GM15510 (cell line): ENCODE data around the gene CEP20.

Source experiments
- POLR2A ChIP-seq: IDR thresholded peaks from 3 replicates; pipeline ENCODE4 v1.6.1; 2011; ENCODE audit warnings: borderline replicate concordance; ENCODE audit not compliant: insufficient read length; ENCODE audit errors: extremely low read depth

CEP20 gene

GRCh38 chr16:15903960-15904359 is 15.6 kb upstream of the CEP20 start:
- no peak for TF ChIP-seq POLR2A

DNA sequence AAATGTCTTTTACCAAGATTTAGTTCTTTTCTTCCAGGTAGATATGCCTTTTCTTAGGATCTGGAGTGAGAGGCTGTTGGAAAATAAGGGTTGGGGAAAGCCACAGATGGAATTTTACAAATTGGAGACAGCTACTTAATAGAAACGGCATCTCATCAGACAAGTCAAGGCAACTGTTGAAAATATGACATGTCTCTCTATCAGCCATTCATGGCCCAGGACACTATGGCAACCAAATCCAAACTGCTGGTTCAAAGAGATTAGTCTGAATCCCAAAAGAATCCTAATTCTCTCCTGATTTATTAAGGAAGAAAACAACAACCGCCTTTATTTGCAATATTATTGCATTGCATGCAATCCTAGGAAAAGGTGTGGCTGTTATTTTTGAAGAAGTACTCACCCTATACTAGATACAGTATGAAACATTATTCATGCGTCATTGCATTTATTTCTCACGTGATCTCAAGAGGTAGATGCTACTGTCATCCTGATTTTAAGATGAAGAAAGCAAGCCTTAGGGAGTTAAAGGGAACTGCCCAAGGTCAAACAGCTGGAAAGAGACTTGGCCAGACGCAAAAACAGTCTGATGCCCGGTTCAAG is 12.6 kb upstream of the CEP20 start:
- no peak for TF ChIP-seq POLR2A

DNA sequence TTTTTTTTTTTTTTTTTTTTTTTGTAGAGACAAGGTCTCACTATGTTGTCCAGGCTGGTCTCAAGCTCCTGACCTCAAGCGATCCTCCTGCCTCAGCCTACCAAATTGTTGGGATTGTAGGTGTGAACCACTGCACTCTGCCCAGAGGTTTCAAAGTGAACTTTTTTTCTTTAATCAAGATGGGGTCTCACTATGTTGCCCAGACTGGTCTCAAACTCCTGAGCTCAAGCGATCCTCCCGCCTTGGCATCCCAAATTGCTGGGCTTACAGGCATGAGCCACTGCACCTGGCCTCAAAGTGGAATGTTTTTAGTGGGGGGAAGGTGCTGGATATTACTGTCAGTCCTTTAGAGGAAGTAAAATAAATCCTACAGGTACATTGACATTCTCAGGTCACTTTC is 12.0 kb upstream of the CEP20 start:
- TF ChIP-seq POLR2A: no peak

GRCh38 chr16:15899538-15900100 is 11.2 kb upstream of the CEP20 start:
- no peak for TF ChIP-seq POLR2A

DNA sequence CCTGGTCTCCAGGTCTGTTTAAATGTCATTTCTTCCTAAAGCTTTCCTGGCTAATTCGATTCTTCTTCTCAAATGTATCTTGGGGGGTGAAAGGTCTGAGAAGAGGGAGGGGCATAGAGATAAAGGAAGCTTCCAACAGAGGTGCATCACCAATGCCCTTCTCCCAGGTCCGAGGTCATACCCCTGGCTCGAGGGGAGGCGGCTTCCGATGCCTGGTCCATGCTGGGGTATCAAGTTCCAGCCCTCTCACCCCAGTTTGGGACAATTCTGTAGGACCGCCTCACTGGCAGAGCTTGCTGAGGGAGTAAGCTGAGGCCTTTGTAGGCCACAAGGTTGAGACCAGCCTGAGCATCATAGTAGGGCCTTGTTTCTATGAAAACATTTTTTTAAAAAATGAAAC is 10.3 kb upstream of the CEP20 start:
- TF ChIP-seq POLR2A: no peak

GRCh38 chr16:15897834-15898254 is 9.4 kb upstream of the CEP20 start:
- TF ChIP-seq POLR2A: no peak

- TF ChIP-seq POLR2A: no peak
These were observed 8.8 kb upstream of the CEP20 start for GRCh38 chr16:15897121-15897780.

DNA sequence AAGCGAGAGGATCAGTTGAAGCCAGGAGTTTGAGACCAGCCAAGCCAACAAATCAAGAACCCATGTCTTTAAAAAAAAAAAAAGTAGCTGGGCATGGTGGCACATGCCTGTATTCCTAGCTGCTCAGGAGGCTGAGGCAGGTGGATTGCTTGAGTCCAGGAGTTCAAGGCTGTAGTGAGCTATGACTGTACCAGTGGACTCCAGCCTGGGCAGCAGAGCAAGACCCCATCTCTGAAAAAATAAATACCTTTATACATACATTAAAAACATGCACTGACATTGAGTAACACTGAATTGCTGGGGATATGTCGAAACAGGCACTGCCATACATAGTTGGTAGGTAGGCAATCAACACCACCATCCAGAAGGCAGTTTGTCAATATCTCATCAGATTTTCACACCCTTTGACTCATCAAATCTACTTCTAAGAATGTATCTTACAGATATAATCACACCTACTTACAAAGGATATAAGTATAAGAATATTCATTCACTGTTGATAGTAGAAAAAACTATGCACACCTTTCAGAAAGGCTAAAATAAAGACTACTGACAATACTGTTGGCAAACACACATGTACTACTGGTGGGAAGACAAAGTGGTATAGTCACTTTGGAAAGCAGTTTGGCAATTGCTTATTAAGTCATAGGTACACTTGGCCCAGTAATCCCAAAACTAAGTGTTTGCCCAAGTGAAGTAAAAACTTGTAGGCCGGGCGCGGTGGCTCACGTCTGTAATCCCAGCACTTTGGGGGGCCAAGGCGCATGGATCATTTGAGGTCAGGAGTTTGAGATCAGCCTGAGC is 6.4 kb upstream of the CEP20 start:
- no peak for TF ChIP-seq POLR2A

DNA sequence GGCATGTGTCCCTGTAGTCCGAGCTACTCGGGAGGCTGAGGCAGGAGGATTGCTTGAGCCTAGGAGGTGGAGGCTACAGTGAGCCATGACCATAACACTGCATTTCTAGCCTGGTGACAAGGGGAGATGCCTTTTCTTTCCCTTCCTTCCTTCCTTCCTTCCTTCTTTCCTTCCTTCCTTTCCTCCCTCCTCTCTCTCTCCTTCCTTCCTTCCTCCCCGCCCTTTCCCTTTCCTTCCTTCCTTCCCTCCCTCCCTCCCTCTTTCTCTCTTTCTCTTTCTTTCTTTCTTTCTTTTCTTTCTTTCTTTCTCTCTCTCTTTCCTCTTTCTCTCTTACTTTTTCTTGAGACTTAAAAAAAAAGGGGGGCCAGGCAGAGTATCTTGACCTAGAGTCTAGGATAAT is 3.1 kb upstream of the CEP20 start:
- no peak for TF ChIP-seq POLR2A

GRCh38 chr16:15887283-15887682 is 1.1 kb downstream of the CEP20 start:
- TF ChIP-seq POLR2A: no peak

- no peak for TF ChIP-seq POLR2A
These were observed 2.3 kb downstream of the CEP20 start for GRCh38 chr16:15886078-15886477.

GRCh38 chr16:15885560-15886001 is 2.8 kb downstream of the CEP20 start:
- TF ChIP-seq POLR2A: no peak

DNA sequence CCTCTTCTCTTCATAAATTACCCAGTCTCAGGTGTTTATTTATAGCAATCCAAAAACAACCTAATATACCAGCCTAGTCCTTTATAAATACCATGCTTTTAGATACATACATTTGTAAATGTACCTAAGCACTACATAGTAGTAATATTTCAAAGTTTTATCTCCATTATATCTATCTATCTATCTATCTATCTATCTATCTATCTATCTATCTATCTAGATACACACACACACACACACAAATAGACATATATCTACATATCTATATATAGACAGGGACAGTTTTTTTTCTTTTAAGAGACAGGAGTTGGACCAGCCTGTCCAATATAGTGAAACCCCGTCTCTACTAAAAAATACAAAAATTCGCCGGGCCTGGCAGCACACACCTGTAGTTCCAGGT is 5.8 kb downstream of the CEP20 start:
- TF ChIP-seq POLR2A: no peak

DNA sequence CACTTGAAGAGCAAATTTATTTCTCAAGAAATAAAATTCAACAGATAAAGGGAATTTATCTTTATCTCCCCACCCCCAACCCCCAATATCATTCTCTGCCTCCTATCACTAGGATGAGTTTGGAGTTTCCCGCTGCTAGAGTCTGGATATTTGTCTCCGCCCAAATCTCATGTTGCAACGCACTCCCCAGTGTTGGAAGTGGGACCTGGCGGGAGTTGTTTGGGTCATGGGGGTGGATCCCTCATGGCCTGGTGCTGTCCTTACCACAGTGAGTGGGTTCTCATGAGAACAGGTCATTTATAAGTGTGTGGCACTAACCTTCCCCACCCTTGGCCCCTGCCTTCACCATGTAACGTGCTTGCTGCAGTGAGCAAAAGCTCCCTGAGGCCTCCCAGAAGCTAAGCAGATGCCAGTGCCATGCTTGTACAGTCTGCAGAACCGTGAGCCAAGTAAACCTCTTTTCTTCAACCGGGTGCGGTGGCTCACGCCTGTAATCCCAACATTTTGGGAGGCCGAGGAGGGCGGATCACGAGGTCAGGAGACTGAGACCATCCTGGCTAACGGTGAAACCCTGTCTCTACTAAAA is 6.5 kb downstream of the CEP20 start:
- no peak for TF ChIP-seq POLR2A
